ENCODE data around the gene ADGRE1. TPM values are rescaled to one million over a fixed set of nuclear protein-coding genes. Genes with fewer than 3 reads are reported as not detected.

ADGRE1 gene
- total and polyA plus RNA-seq, 4 donors = 0.39 to 16.2 (median 1.8) TPM

Small RNAs within 50 kb of the gene (small RNA-seq; reads per million reads assigned to genes)
- gene RF00017 = not detected

Other genes starting within 250 kb of the ADGRE1 start
- gene TNFSF14, start 217.4 kb upstream of the ADGRE1 start, total RNA-seq = 10 to 100 TPM; 10.1 to 75.6 TPM
- 10 to 100 TPM in 1 of 2 donors, 1 to 10 TPM in 1; 6.5 to 14.7 TPM for gene TNFSF14, start 217.4 kb upstream of the ADGRE1 start, polyA plus RNA-seq
- 1,000 to 10,000 TPM; 4,543 to 9,349 TPM for gene C3, start 166.9 kb upstream of the ADGRE1 start, total RNA-seq
- 1,000 to 10,000 TPM; 7,734 to 8,295 TPM for gene C3, start 166.9 kb upstream of the ADGRE1 start, polyA plus RNA-seq
- 10 to 100 TPM; 17.2 to 28.9 TPM for gene GPR108, start 150.0 kb upstream of the ADGRE1 start, total RNA-seq
- gene GPR108, start 150.0 kb upstream of the ADGRE1 start, polyA plus RNA-seq = 10 to 100 TPM; 32.0 to 34.2 TPM
- gene TRIP10, start 147.9 kb upstream of the ADGRE1 start, total RNA-seq = 1 to 10 TPM; 6.1 to 9.9 TPM
- gene TRIP10, start 147.9 kb upstream of the ADGRE1 start, polyA plus RNA-seq = 1 to 10 TPM; 3.4 to 8.7 TPM
- gene SH2D3A, start 120.1 kb upstream of the ADGRE1 start, total RNA-seq = 1 to 10 TPM in 1 of 2 donors, under 1 TPM in 1; 0.23 to 1.0 TPM
- 1 to 10 TPM in 1 of 2 donors, under 1 TPM in 1; 0.54 to 1.0 TPM for gene SH2D3A, start 120.1 kb upstream of the ADGRE1 start, polyA plus RNA-seq
- 10 to 100 TPM in 1 of 2 donors, 1 to 10 TPM in 1; 6.3 to 13.3 TPM for gene VAV1, start 114.9 kb upstream of the ADGRE1 start, total RNA-seq
- 1 to 10 TPM in 1 of 2 donors, under 1 TPM in 1; 0.60 to 2.0 TPM for gene VAV1, start 114.9 kb upstream of the ADGRE1 start, polyA plus RNA-seq
- gene MBD3L2B, start 133.9 kb downstream of the ADGRE1 start, total RNA-seq = not detected
- not detected for gene MBD3L2B, start 133.9 kb downstream of the ADGRE1 start, polyA plus RNA-seq
- not detected for gene MBD3L5, start 143.0 kb downstream of the ADGRE1 start, total RNA-seq
- gene MBD3L5, start 143.0 kb downstream of the ADGRE1 start, polyA plus RNA-seq = not detected
- not detected for gene MBD3L4, start 152.6 kb downstream of the ADGRE1 start, total RNA-seq
- not detected for gene MBD3L4, start 152.6 kb downstream of the ADGRE1 start, polyA plus RNA-seq
- not detected for gene MBD3L2, start 161.7 kb downstream of the ADGRE1 start, total RNA-seq
- gene MBD3L2, start 161.7 kb downstream of the ADGRE1 start, polyA plus RNA-seq = not detected
- gene MBD3L3, start 171.1 kb downstream of the ADGRE1 start, total RNA-seq = not detected
- gene MBD3L3, start 171.1 kb downstream of the ADGRE1 start, polyA plus RNA-seq = not detected
- gene ZNF557, start 182.1 kb downstream of the ADGRE1 start, total RNA-seq = 1 to 10 TPM; 5.4 to 6.0 TPM
- gene ZNF557, start 182.1 kb downstream of the ADGRE1 start, polyA plus RNA-seq = 1 to 10 TPM; 1.4 to 2.2 TPM